HG02885 (cell line): ENCODE measurements around the gene CAV1.
A peak's percentile ranks its signal among the peaks of the same experiment; 100 is the strongest.
"Not testable (repeated sequence)": the region's sequence is repeated elsewhere in the genome, so short reads cannot be mapped to it uniquely, and the experiment has no call there.

Source experiments
- ATAC-seq: cut with Tn5 transposase; IDR thresholded peaks from one replicate; pipeline ENCODE4 v1.9.1; 2021; ENCODE audit warnings: mild to moderate bottlenecking; ENCODE audit not compliant: unreplicated experiment, poor library complexity

The CAV1 gene, protein sequence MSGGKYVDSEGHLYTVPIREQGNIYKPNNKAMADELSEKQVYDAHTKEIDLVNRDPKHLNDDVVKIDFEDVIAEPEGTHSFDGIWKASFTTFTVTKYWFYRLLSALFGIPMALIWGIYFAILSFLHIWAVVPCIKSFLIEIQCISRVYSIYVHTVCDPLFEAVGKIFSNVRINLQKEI

GRCh38 chr7:116524609-116525297 lies at the start of gene CAV1:
CAV1 (plus strand) TSS chr7:116525036; CDS start chr7:116525063, 27 bp downstream.
- ATAC-seq = no peak

DNA sequence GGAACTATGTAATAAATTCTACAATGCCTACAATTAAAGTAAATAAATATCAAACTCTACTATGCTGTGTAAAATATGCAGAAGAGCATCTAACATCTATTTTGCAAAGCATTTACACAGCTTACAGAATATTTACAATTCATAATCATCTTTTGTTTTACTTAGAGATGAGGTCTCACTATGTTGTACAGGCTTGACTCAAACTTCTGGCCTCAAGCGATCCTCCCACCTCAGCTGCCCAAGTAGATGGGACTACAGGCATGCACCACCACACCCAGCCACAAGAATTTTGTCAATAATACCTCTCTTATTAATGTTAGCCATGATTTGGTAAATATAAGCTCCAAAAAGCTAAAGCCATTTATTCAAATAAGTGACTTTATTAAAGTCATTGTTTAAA lies 47.2 kb upstream of the CAV1 start:
- ATAC-seq = no peak

DNA sequence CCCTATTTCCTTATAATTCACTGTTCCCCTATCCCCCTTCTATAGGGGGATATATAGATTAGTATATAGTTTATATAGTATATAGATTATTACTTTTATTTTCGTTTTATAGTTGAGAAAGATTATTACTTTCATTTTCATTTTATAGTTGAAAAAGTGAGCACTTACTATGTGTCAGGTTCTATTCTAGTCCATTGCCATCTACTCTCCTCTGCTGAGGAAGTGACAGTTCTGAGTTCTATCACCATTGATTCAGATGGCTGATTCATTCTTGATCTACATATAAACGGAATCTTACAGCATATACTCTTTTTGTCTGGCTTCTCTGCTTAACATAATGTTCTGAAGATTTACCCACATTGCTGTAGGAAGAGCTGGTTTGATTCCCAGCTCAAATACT lies 46.0 kb upstream of the CAV1 start:
- no peak for ATAC-seq

DNA sequence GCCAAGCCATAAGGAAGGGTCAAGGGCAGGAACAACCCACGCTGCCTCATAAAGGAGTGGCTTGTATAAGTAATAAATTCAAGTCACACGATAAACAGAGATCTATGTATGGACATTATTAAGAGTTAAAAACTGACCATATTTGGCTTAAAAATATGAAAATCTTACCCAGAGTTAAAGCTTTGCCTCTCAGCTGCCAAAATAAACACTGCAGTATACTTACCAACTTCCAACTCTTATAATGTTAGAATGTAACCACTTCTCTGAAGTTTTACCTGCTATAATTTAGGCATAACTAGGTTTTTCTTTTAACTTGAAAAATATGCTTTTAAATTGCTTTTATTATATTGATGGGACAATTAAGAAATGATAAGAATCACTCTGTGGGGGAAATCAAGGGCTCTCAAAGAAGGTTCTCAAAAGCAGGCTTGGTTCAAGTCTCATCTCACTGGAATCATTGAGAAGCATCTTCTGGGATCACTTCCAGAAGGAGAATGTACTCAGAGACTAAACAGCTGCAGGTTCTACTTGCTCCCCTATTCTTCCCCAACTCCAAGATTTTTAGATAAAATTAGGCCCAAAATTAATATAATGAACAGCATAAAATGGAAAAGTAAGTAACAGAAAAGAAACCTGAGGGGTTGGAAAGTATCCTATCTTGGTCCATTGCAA lies 41.4 kb upstream of the CAV1 start:
- ATAC-seq = no peak

DNA sequence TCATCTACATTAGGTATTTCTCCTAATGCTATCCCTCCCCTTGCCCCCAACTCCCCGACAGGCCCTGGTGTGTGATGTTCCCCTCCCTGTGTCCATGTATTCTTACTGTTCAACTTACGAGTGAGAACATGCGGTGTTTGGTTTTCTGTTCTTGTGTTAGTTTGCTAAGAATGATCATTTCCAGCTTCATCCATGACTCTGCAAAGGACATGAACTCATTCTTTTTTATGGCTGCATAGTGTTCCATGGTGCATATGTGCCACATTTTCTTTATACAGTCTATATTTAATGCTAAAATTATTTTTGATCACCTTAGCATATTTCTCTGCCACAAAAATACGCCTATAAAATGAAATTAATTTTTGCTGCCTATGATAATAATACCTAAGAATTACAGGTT lies 40.4 kb upstream of the CAV1 start:
- not testable (repeated sequence) for ATAC-seq

DNA sequence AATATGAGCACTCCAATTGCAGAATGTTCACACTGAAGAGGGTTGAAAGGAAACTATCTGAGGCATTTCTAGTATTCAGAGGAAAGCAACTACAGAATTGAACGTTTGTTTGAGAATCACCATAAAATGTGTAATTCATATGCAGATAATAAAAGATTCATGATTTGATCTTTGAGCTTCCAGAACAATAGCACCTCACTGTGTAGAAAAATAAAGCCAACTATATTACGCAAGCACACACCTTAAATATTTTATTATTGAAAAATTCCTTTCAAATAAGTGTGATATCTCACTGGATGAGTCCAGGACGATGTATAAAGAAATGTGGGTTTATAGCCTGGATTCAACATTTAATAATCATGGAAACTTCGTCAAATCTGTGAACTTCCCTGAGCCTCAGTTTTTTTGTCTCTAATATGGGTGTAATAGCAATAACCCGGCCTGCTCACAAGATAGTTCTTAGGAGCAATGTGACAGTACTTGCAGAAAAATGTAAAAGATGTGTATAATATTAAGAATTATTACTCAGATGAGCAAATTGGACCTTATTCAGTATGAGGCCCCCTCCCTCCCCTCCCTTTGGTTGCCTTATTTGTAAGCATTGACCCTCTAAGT lies 36.8 kb upstream of the CAV1 start:
- no peak for ATAC-seq

DNA sequence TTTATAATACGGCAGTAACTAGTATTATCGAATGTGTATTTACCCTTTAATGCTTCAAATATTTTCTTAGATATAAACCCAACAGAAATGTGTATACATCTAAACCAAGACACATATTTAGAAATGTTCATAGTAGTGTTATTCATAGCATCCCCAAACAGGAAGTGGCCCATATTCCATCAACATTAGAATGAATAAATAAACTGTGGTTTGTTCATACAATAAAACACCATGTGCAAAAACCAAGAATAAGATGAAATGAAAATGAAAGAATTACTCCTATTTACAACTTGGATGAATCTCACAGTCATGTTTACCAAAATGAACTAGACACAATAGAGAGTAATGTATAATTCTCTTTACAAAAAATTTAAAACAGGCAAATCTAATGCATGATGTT lies 34.5 kb upstream of the CAV1 start:
- no peak for ATAC-seq

- no peak for ATAC-seq
Measured at GRCh38 chr7:116491887-116492653, 32.8 kb upstream of the CAV1 start.

DNA sequence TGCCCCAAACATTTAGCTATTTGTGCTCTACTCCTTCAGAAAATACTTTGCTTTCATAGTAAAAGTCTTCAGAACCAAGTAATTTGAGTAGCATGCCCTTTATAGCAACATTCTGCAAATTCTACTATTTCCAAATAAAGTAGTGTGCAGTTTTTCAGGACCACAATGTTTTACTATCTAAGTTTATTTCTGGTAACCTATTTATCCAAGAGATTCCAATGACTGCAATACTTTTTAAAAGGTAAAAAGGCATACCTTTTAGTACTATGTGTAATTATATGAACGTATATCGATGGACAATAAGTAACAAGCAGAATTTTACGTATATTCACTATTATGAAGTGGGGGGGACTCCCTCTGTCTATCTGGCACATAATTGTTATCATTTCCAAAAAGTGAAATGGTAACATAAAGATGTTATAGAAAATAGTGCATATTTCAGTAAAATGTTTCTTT lies 32.2 kb upstream of the CAV1 start:
- no peak for ATAC-seq

- ATAC-seq = no peak
Measured at GRCh38 chr7:116493449-116493848, 31.4 kb upstream of the CAV1 start.

GRCh38 chr7:116494472-116494871 lies 30.4 kb upstream of the CAV1 start:
- no peak for ATAC-seq

DNA sequence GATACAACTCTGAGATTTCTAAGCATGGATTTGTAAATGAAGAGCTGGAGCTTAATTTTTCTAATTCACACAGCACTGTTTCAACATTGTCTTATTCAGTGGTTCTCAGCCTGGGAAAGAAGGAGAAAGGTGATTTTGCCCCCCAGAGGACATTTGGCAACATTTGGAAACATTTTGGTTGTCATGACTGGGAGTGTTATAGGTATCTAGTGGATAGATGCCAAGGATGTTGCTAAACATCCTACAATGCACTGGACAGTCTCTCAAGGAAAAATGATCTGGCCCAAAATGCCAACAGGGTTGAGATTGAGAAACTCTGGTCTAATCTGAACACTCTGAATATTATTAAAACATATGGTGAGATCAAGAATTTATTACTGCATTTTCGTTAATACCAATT lies 29.1 kb upstream of the CAV1 start:
- ATAC-seq = no peak

GRCh38 chr7:116496653-116497052 lies 28.2 kb upstream of the CAV1 start:
- ATAC-seq = no peak

DNA sequence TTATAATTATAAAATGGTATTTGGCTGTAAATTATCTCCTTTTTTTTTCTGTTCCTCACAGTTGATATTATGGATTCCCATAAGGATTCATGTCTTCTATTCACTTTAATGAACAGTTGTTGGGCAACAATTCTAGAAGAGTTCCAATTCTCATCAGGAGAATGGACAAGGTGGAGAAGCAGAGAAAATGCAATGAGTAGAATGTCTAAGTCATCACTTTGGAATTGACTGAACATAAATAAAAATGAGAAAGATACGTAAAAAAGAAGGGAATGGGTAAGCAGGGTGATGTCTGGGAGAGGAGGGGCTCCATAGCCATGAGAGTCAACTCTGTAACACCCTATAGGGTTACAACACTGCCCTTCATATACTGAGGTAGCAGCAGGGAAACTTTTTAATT lies 27.1 kb upstream of the CAV1 start:
- no peak for ATAC-seq

GRCh38 chr7:116499168-116500077 lies 25.4 kb upstream of the CAV1 start, which contains the start of gene CAV2:
CAV2 (plus strand) TSS chr7:116499738; CDS start chr7:116499782, 44 bp downstream.
- peak; percentile 57 for ATAC-seq

- peak; percentile 50 for ATAC-seq
Measured at GRCh38 chr7:116500078-116500853, 24.6 kb upstream of the CAV1 start.

DNA sequence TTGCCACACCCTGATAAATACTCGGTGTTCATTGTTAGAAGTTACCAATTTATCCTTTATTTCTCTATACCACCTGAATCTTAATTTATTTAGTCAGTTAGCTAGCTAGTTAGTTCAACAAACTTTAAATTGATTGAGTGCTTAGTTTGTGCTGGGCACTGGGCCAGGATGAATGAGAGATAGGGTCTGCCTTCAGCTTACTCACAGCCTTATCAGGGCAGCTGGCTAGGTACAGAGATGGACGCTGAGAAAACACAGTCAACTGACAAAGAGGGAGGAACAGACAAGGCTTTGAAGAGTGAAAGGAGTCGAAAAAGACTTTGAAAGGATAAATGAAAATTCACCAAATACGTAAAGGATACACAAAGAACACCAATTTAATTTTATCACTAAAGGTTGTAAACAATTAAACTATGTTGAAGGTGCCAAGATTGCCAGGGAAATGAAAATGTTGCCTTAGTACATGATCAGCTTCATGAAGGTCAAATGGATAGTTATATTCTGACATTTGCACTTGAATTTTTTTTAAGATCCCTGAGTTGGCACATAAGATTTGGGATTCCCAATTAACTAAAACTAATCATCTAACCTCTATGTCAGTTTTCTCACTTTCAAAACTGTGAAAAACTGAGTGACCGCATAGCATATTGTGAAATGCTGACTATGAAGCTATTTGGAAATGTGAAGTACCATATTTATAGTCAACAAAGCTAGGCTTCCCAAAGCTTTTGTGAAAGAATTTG lies 23.2 kb upstream of the CAV1 start:
- ATAC-seq = no peak
